HepG2 (cell line): Measurements from ENCODE around the gene KAZALD1. TPM values are rescaled to one million over a fixed set of nuclear protein-coding genes. Genes with fewer than 3 reads are reported as not detected.
A peak's percentile ranks its signal among the peaks of the same experiment; 100 is the strongest.

Experiments used
- ARID2 ChIP-seq: sonication (generic); formaldehyde crosslinking; IDR thresholded peaks from 2 replicates; pipeline ENCODE4 v1.8.1; 2022; ENCODE audit warnings: mild to moderate bottlenecking, missing genetic modification reagents, borderline replicate concordance
- CHCHD3 ChIP-seq: sonication (generic); formaldehyde crosslinking; IDR thresholded peaks from 2 replicates; pipeline ENCODE4 v1.8.0; 2022; ENCODE audit warnings: mild to moderate bottlenecking, missing genetic modification reagents, moderate library complexity
- DMAP1 ChIP-seq: IDR thresholded peaks from 2 replicates; pipeline ENCODE4 v1.6.1; 2016
- DR1 ChIP-seq: sonication (generic); formaldehyde crosslinking; IDR thresholded peaks from 2 replicates; pipeline ENCODE4 v1.8.0; 2021; ENCODE audit warnings: mild to moderate bottlenecking, missing genetic modification reagents, inconsistent platforms
- ETV5 ChIP-seq: IDR thresholded peaks from 2 replicates; pipeline ENCODE4 v1.6.1; 2018; ENCODE audit warnings: missing biosample characterization, missing genetic modification reagents, inconsistent platforms, borderline replicate concordance
- HNRNPK ChIP-seq: fragments of 200-400 bp; formaldehyde crosslinking; IDR thresholded peaks from 2 replicates; pipeline ENCODE4 v1.6.1; 2018; ENCODE audit warnings: low read length, low read depth, moderate library complexity, mild to moderate bottlenecking; ENCODE audit not compliant: poor library complexity, severe bottlenecking
- IRF9 ChIP-seq: sonication (generic); formaldehyde crosslinking; IDR thresholded peaks from 2 replicates; pipeline ENCODE4 v1.8.0; 2022; ENCODE audit warnings: missing genetic modification reagents, mild to moderate bottlenecking, borderline replicate concordance
- LCORL ChIP-seq, 2 experiments: fragments of 450-650 bp in 1 of 2; sonication (generic) in 1 of 2; formaldehyde crosslinking in 1 of 2; IDR thresholded peaks; 2 replicates each; pipeline versions ENCODE4 v1.5.0 to v1.6.1; 2017 to 2020; ENCODE audit warnings: antibody characterized with exemption in 1 of 2, missing genetic modification reagents in 1 of 2
- NFYC ChIP-seq: IDR thresholded peaks from 2 replicates; pipeline ENCODE4 v1.6.1; 2016; ENCODE audit warnings: missing genetic modification reagents, missing compliant biosample characterization
- RBM22 ChIP-seq: fragments of 200-400 bp; formaldehyde crosslinking; optimal IDR thresholded peaks from 2 replicates; pipeline ENCODE3; 2017; ENCODE audit warnings: mild to moderate bottlenecking, low read length, moderate library complexity
- SKI ChIP-seq: fragments of 450-650 bp; IDR thresholded peaks from one replicate; pipeline ENCODE4 v1.6.1; 2018; ENCODE audit warnings: mild to moderate bottlenecking; ENCODE audit not compliant: partially characterized antibody
- TAF15 ChIP-seq: fragments of 200-400 bp; formaldehyde crosslinking; IDR thresholded peaks from one replicate; pipeline ENCODE4 v1.6.1; 2018; ENCODE audit warnings: mild to moderate bottlenecking, low read depth, low read length; ENCODE audit not compliant: poor library complexity, severe bottlenecking
- TARDBP ChIP-seq: sonication (generic); formaldehyde crosslinking; IDR thresholded peaks from 2 replicates; pipeline ENCODE4 v1.8.0; 2022; ENCODE audit warnings: mild to moderate bottlenecking, missing genetic modification reagents
- ZBTB37 ChIP-seq: sonication (generic); formaldehyde crosslinking; IDR thresholded peaks from 2 replicates; pipeline ENCODE4 v1.4.0; 2020; ENCODE audit warnings: mild to moderate bottlenecking, missing genetic modification reagents
- ZBTB39 ChIP-seq: sonication (generic); formaldehyde crosslinking; IDR thresholded peaks from 2 replicates; pipeline ENCODE4 v1.5.0; 2020; ENCODE audit warnings: missing genetic modification reagents
- ZFY ChIP-seq: sonication (generic); formaldehyde crosslinking; IDR thresholded peaks from 2 replicates; pipeline ENCODE4 v1.4.0; 2020; ENCODE audit warnings: missing genetic modification reagents
- ZNF414 ChIP-seq: sonication (generic); formaldehyde crosslinking; IDR thresholded peaks from 2 replicates; pipeline ENCODE4 v1.5.0; 2020; ENCODE audit warnings: missing genetic modification reagents
- ZNF484 ChIP-seq: sonication (generic); formaldehyde crosslinking; IDR thresholded peaks from 2 replicates; pipeline ENCODE4 v1.5.1; 2020; ENCODE audit warnings: mild to moderate bottlenecking, low read depth, missing genetic modification reagents, borderline replicate concordance
- ZNF580 ChIP-seq: IDR thresholded peaks from 2 replicates; pipeline ENCODE4 v1.6.1; 2016; ENCODE audit warnings: low read depth, borderline replicate concordance
- ZNF691 ChIP-seq: sonication (generic); formaldehyde crosslinking; IDR thresholded peaks from 2 replicates; pipeline ENCODE4 v1.4.0; 2020; ENCODE audit warnings: missing genetic modification reagents, low read depth, mild to moderate bottlenecking, borderline replicate concordance
- polyA plus RNA-seq, 8 experiments: library from polyadenylated mRNA; depleted of rRNA in 3 of 8; stranded (reverse) in 7 of 8; unstranded in 1 of 8; fragments of >200 nt; fragmentation: Illumina TruSeq in 4 of 8; extraction: Trizol in 4 of 8; gene quantifications; 2 replicates each; pipeline versions ENCODE4 v1.2.1 to v1.2.3, GENCODE V29; 2011 to 2016; ENCODE audit warnings: low read depth in 4 of 8, missing spikeins in 1 of 8, mixed read lengths in 1 of 8; ENCODE audit not compliant: insufficient read depth in 1 of 8
- total RNA-seq, 5 experiments: library from RNA; depleted of rRNA; stranded (reverse); fragments of >200 nt; fragmentation: Illumina TruSeq; extraction: Trizol; gene quantifications; 2 replicates each; pipeline ENCODE4 v1.2.3, GENCODE V29; 2016; ENCODE audit warnings: low read depth in 1 of 5

KAZALD1 gene
- total and polyA plus RNA-seq, 2 of the 13 experiments (the other 11 are each of a cell fraction or from before 2014, with no cell fraction given), result 16.7 to 27.7 TPM

GRCh38 chr10:101067356-101068083, 5.7 kb downstream of the KAZALD1 start (continued):
- no peak for TF ChIP-seq IRF9 (CRISPR knock-in tag)
- TF ChIP-seq SKI, result no peak
- no peak; the same call in 1 of the 2 replicates for TF ChIP-seq ZNF580 (CRISPR knock-in tag)
- no peak for TF ChIP-seq ARID2 (CRISPR knock-in tag)
- no peak for TF ChIP-seq TAF15
- TF ChIP-seq RBM22, result no peak
- TF ChIP-seq ETV5 (CRISPR knock-in tag), result peak; percentile 87
- 0 out of 2 replicates have a peak, but pooled peaks have one; percentile 26 for TF ChIP-seq ZNF691
- TF ChIP-seq HNRNPK, result peak; percentile 2
- TF ChIP-seq DMAP1 (CRISPR knock-in tag), result 0 out of 2 replicates have a peak, but pooled peaks have one; percentile 16
- TF ChIP-seq NFYC (CRISPR knock-in tag), result no peak
- 0 out of 2 replicates have a peak, but pooled peaks have one; percentile 10 for TF ChIP-seq TARDBP
- TF ChIP-seq ZBTB39 (CRISPR knock-in tag), result peak; percentile 43; the same call in 1 of the 2 replicates
- peak; percentile 45; the same call in 1 of the 2 replicates for TF ChIP-seq CHCHD3 (CRISPR knock-in tag)
- TF ChIP-seq ZBTB37 (CRISPR knock-in tag), result peak; percentile 70
- 0 out of 2 replicates have a peak, but pooled peaks have one; percentile 48 for TF ChIP-seq ZNF414
- TF ChIP-seq ZFY (CRISPR knock-in tag), result peak; percentile 25; the same call in 1 of the 2 replicates
- TF ChIP-seq LCORL (IDR thresholded peaks at IDR 0.05), result no peak
- peak; percentile 24; the same call in 1 of the 2 replicates for TF ChIP-seq LCORL (CRISPR knock-in tag; IDR thresholded peaks at IDR 0.05)
- TF ChIP-seq DR1 (CRISPR knock-in tag), result no peak
- no peak for TF ChIP-seq ZNF484 (CRISPR knock-in tag)
